HEK293 (cell line): Measurements from ENCODE around the gene ZNF519.
"Not testable (repeated sequence)": the region's sequence is repeated elsewhere in the genome, so short reads cannot be mapped to it uniquely, and the experiment has no call there.

Experiments
- CTCF ChIA-PET: fragments of 350-600 bp; formaldehyde crosslinking; extraction: SDS; loops from one replicate; lab custom pipeline; 2021; ENCODE audit warnings: antibody characterized with exemption; lab: Yijun Ruan, JAX
- POLR2A ChIA-PET: fragments of 300-600 bp; formaldehyde crosslinking; extraction: SDS; loops from one replicate; lab custom pipeline; 2020; ENCODE audit warnings: antibody characterized with exemption, inconsistent platforms; lab: Yijun Ruan, JAX
- H3K27ac ChIP-seq: fragments of 200-500 bp; sonication (Bioruptor generic); 2 replicates; pipeline ENCODE4 v1.5.1; 2014; ENCODE audit warnings: low read depth, low read length, control low read depth, inconsistent platforms; ENCODE audit errors: extremely low read depth
- H3K36me3 ChIP-seq, 2 experiments: fragments of 200-500 bp in 1 of 2; sonication (Bioruptor generic) in 1 of 2; 1 replicate in 1 of 2; 2 replicates in 1 of 2; pipeline ENCODE4 v1.5.1; 2014 to 2017; ENCODE audit warnings: inconsistent platforms in 2 of 2, low read length in 2 of 2; ENCODE audit not compliant: control insufficient read depth in 2 of 2, insufficient read depth in 1 of 2
- H3K4me1 ChIP-seq: fragments of 200-500 bp; sonication (Bioruptor generic); 2 replicates; pipeline ENCODE4 v1.5.1; 2014; ENCODE audit warnings: mild to moderate bottlenecking, low read length, inconsistent platforms; ENCODE audit not compliant: control insufficient read depth, insufficient read depth
- H3K4me3 ChIP-seq: 2 replicates; pipeline ENCODE4 v1.5.1; 2011; ENCODE audit warnings: low read depth, mild to moderate bottlenecking, control low read depth, low read length, moderate library complexity
- H3K9me3 ChIP-seq: fragments of 200-500 bp; sonication (Bioruptor generic); 2 replicates; pipeline ENCODE4 v1.5.1; 2014; ENCODE audit warnings: low read depth, low read length, inconsistent platforms; ENCODE audit not compliant: control insufficient read depth, insufficient read depth
- GLIS2 ChIP-seq: fragments of 450-650 bp; formaldehyde crosslinking; IDR thresholded peaks from 2 replicates; pipeline ENCODE4 v1.5.1; 2016; ENCODE audit warnings: missing biosample characterization, missing genetic modification characterization
- OSR2 ChIP-seq: fragments of 450-650 bp; formaldehyde crosslinking; IDR thresholded peaks from 2 replicates; pipeline ENCODE4 v1.5.1; 2016; ENCODE audit warnings: missing biosample characterization, missing genetic modification characterization
- PRDM4 ChIP-seq: fragments of 450-650 bp; formaldehyde crosslinking; IDR thresholded peaks from 2 replicates; pipeline ENCODE4 v1.5.1; 2017; ENCODE audit warnings: missing biosample characterization, missing genetic modification characterization
- SP2 ChIP-seq: fragments of 450-650 bp; formaldehyde crosslinking; IDR thresholded peaks from 2 replicates; pipeline ENCODE4 v1.5.1; 2016; ENCODE audit warnings: missing biosample characterization, missing genetic modification characterization
- YY1 ChIP-seq: fragments of 450-650 bp; formaldehyde crosslinking; IDR thresholded peaks from 2 replicates; pipeline ENCODE4 v1.5.1; 2018; ENCODE audit warnings: missing biosample characterization, missing genetic modification characterization
- ZBTB10 ChIP-seq: fragments of 450-650 bp; formaldehyde crosslinking; IDR thresholded peaks from 2 replicates; pipeline ENCODE4 v1.5.1; 2016; ENCODE audit warnings: missing biosample characterization, missing genetic modification characterization
- ZBTB8A ChIP-seq: fragments of 450-650 bp; formaldehyde crosslinking; IDR thresholded peaks from 2 replicates; pipeline ENCODE4 v1.5.1; 2016; ENCODE audit warnings: missing biosample characterization, missing genetic modification characterization
- ZIC2 ChIP-seq: fragments of 450-650 bp; formaldehyde crosslinking; IDR thresholded peaks from 2 replicates; pipeline ENCODE4 v1.5.1; 2016; ENCODE audit warnings: missing biosample characterization, missing genetic modification characterization
- ZNF19 ChIP-seq: fragments of 450-650 bp; formaldehyde crosslinking; IDR thresholded peaks from 2 replicates; pipeline ENCODE4; 2016; ENCODE audit warnings: missing biosample characterization, missing genetic modification characterization, low read depth
- ZNF2 ChIP-seq: fragments of 450-650 bp; formaldehyde crosslinking; IDR thresholded peaks from 2 replicates; pipeline ENCODE4 v1.5.1; 2016; ENCODE audit warnings: missing biosample characterization, missing genetic modification characterization
- ZNF311 ChIP-seq: fragments of 450-650 bp; formaldehyde crosslinking; IDR thresholded peaks from 2 replicates; pipeline ENCODE4 v1.5.1; 2017; ENCODE audit warnings: missing biosample characterization, missing genetic modification characterization, borderline replicate concordance
- ZNF391 ChIP-seq: fragments of 450-650 bp; formaldehyde crosslinking; IDR thresholded peaks from 2 replicates; pipeline ENCODE4 v1.5.1; 2016; ENCODE audit warnings: low read depth, missing biosample characterization, missing genetic modification characterization, borderline replicate concordance
- ZNF514 ChIP-seq: fragments of 450-650 bp; formaldehyde crosslinking; IDR thresholded peaks from 2 replicates; pipeline ENCODE4 v1.5.1; 2016; ENCODE audit warnings: missing biosample characterization, missing genetic modification characterization
- ZNF521 ChIP-seq: fragments of 450-650 bp; formaldehyde crosslinking; IDR thresholded peaks from 2 replicates; pipeline ENCODE4 v1.5.1; 2017; ENCODE audit warnings: missing biosample characterization, mild to moderate bottlenecking, missing genetic modification characterization
- ZNF544 ChIP-seq: fragments of 450-650 bp; formaldehyde crosslinking; IDR thresholded peaks from 2 replicates; pipeline ENCODE4 v1.5.0; 2017; ENCODE audit warnings: missing biosample characterization, missing genetic modification characterization
- ZNF654 ChIP-seq: fragments of 450-650 bp; formaldehyde crosslinking; IDR thresholded peaks from 2 replicates; pipeline ENCODE4 v1.5.1; 2016; ENCODE audit warnings: low read depth, missing biosample characterization, missing genetic modification characterization
- TF ChIP-seq, protein P1 (sequence below): fragments of 450-650 bp; IDR thresholded peaks from 2 replicates; pipeline ENCODE4 v1.5.1; 2018; ENCODE audit warnings: missing biosample characterization, missing genetic modification characterization
- TF ChIP-seq, protein P2 (sequence below): fragments of 450-650 bp; formaldehyde crosslinking; IDR thresholded peaks from 2 replicates; pipeline ENCODE4 v1.5.1; 2016; ENCODE audit warnings: missing biosample characterization, missing genetic modification characterization

Gene ZNF519

GRCh38 chr18:14178321-14179196 is 46.3 kb upstream of the ZNF519 start (continued):
- 0 out of 2 replicates have a peak, but pooled peaks have one; percentile 39 for TF ChIP-seq ZBTB10 (tag by site-specific recombination)
- peak; percentile 35; the same call in 1 of the 2 replicates for TF ChIP-seq ZBTB8A (tag by site-specific recombination)
- peak; percentile 66 for TF ChIP-seq SP2 (tag by site-specific recombination)
- TF ChIP-seq, protein P1, sequence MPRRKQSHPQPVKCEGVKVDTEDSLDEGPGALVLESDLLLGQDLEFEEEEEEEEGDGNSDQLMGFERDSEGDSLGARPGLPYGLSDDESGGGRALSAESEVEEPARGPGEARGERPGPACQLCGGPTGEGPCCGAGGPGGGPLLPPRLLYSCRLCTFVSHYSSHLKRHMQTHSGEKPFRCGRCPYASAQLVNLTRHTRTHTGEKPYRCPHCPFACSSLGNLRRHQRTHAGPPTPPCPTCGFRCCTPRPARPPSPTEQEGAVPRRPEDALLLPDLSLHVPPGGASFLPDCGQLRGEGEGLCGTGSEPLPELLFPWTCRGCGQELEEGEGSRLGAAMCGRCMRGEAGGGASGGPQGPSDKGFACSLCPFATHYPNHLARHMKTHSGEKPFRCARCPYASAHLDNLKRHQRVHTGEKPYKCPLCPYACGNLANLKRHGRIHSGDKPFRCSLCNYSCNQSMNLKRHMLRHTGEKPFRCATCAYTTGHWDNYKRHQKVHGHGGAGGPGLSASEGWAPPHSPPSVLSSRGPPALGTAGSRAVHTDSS (tag by site-specific recombination) = peak; percentile 66; the same call in 1 of the 2 replicates
- TF ChIP-seq GLIS2 (tag by site-specific recombination) = peak; percentile 92
- peak; percentile 68 for TF ChIP-seq ZNF654 (tag by site-specific recombination)
- peak; percentile 93 for TF ChIP-seq ZIC2
- peak; percentile 44; the same call in 1 of the 2 replicates for TF ChIP-seq PRDM4 (tag by site-specific recombination)
- TF ChIP-seq OSR2 (tag by site-specific recombination) = peak; percentile 39; the same call in 1 of the 2 replicates

GRCh38 chr18:14177540-14178320 is 45.5 kb upstream of the ZNF519 start:
- H3K9me3 ChIP-seq, POLR2A ChIA-PET, H3K36me3 ChIP-seq, H3K4me1 ChIP-seq, H3K27ac ChIP-seq, H3K4me3 ChIP-seq: not testable (repeated sequence)
- CTCF ChIA-PET = interaction anchor here (0.6 kb wide), 1 partner anchor 126 kb away, joined by 3 read pairs; no protein-coding TSS in a partner anchor

GRCh38 chr18:14175404-14175803 is 43.2 kb upstream of the ZNF519 start:
- H3K9me3 ChIP-seq, H3K36me3 ChIP-seq, H3K27ac ChIP-seq, POLR2A ChIA-PET, H3K4me1 ChIP-seq, H3K4me3 ChIP-seq, CTCF ChIA-PET: not testable (repeated sequence)

GRCh38 chr18:14174706-14175085 is 42.5 kb upstream of the ZNF519 start:
- POLR2A ChIA-PET = no interaction called here
- CTCF ChIA-PET = no interaction called here
- Histone ChIP-seq H3K27ac (no peak overlapping the region), H3K9me3 (no peaks in the 10 kb centered on the region), H3K4me3 (no peak overlapping the region), H3K36me3 (no peaks in the 10 kb centered on the region), H3K4me1 (no peaks in the 10 kb centered on the region)
- TF ChIP-seq ZNF2 (tag by site-specific recombination) (no peak), ZNF311 (tag by site-specific recombination) (no peak), ZNF19 (tag by site-specific recombination) (no peak), ZNF521 (no peak), ZNF391 (tag by site-specific recombination) (no peak), ZNF544 (tag by site-specific recombination) (no peak), YY1 (tag by site-specific recombination) (no peak), ZNF514 (tag by site-specific recombination) (no peak)
- TF ChIP-seq, protein P2, sequence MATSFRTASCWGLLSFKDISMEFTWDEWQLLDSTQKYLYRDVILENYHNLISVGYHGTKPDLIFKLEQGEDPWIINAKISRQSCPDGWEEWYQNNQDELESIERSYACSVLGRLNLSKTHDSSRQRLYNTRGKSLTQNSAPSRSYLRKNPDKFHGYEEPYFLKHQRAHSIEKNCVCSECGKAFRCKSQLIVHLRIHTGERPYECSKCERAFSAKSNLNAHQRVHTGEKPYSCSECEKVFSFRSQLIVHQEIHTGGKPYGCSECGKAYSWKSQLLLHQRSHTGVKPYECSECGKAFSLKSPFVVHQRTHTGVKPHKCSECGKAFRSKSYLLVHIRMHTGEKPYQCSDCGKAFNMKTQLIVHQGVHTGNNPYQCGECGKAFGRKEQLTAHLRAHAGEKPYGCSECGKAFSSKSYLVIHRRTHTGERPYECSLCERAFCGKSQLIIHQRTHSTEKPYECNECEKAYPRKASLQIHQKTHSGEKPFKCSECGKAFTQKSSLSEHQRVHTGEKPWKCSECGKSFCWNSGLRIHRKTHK (tag by site-specific recombination) = no peak
